H1 (cell line): Measurements from ENCODE around the gene NDUFA13. TPM values are rescaled to one million over a fixed set of nuclear protein-coding genes. Genes with fewer than 3 reads are reported as not detected.
A peak's percentile ranks its signal among the peaks of the same experiment; 100 is the strongest.

Experiments
- CTCF ChIA-PET: fragments of 300-600 bp; sonication (Branson Sonifier 250); formaldehyde crosslinking; loops from one replicate; lab custom pipeline; 2021; ENCODE audit not compliant: partially characterized antibody; lab: Charles Lee
- POLR2A ChIA-PET: fragments of 300-600 bp; sonication (Branson Sonifier 250); formaldehyde crosslinking; loops from one replicate; lab custom pipeline; 2021; ENCODE audit warnings: inconsistent platforms; ENCODE audit not compliant: partially characterized antibody; lab: Charles Lee
- DNase-seq, 2 experiments: peaks; one replicate each; pipeline versions ENCODE4 v3.0.0 to v3.0.0-alpha.2; 2010 to 2022; ENCODE audit warnings: low spot score in 2 of 2, low read depth in 1 of 2, mixed read lengths in 1 of 2
- FAIRE-seq: peaks from 2 replicates; lab custom pipeline; 2011; peaks lifted over from hg19 to GRCh38; lab: Jason Lieb, UNC
- H2AFZ ChIP-seq: 2 replicates; pipeline ENCODE4 v1.8.1; 2012; ENCODE audit warnings: low read length, inconsistent platforms
- H2AK5ac ChIP-seq: 2 replicates; pipeline ENCODE4 v1.6.1; 2013; ENCODE audit warnings: low read depth, low read length
- H2BK120ac ChIP-seq: replicated peaks from 2 replicates; pipeline ENCODE3; 2013; ENCODE audit warnings: low read depth, low read length, inconsistent platforms
- H2BK12ac ChIP-seq: 2 replicates; pipeline ENCODE4 v1.6.1; 2013; ENCODE audit warnings: low read depth, low read length
- H2BK15ac ChIP-seq: 2 replicates; pipeline ENCODE4 v1.6.1; 2013; ENCODE audit warnings: low read length
- H2BK20ac ChIP-seq: 2 replicates; pipeline ENCODE4 v1.6.1; 2013; ENCODE audit warnings: low read length
- H2BK5ac ChIP-seq: 2 replicates; pipeline ENCODE4 v1.6.1; 2013; ENCODE audit warnings: low read depth, low read length
- H3K14ac ChIP-seq: 2 replicates; pipeline ENCODE4 v1.6.1; 2013; ENCODE audit warnings: inconsistent platforms; ENCODE audit not compliant: insufficient read length
- H3K18ac ChIP-seq: 2 replicates; pipeline ENCODE4 v1.6.1; 2013; ENCODE audit warnings: low read length; ENCODE audit errors: extremely low read depth
- H3K23ac ChIP-seq: 2 replicates; pipeline ENCODE4 v1.6.1; 2013; ENCODE audit warnings: inconsistent platforms; ENCODE audit not compliant: insufficient read length
- H3K23me2 ChIP-seq: 2 replicates; pipeline ENCODE4 v1.6.1; 2013; ENCODE audit warnings: low read depth, low read length
- H3K27ac ChIP-seq: 2 replicates; pipeline ENCODE4 v1.6.1; 2011; ENCODE audit warnings: low read depth, low read length, inconsistent platforms
- H3K27me3 ChIP-seq, 4 experiments: replicated peaks in 1 of 4; 1 replicate in 1 of 4; 2 replicates in 3 of 4; pipeline versions ENCODE4 v1.6.1 to v1.8.1; 2011 to 2013; ENCODE audit warnings: low read length in 3 of 4, mild to moderate bottlenecking in 3 of 4, inconsistent platforms in 2 of 4, mixed read lengths in 2 of 4, moderate library complexity in 1 of 4; ENCODE audit not compliant: control insufficient read depth in 3 of 4, insufficient read depth in 3 of 4; ENCODE audit errors: extremely low read depth in 1 of 4
- H3K36me3 ChIP-seq, 4 experiments: 2 replicates each; pipeline versions ENCODE4 v1.6.1 to v1.8.1; 2011 to 2013; ENCODE audit warnings: mild to moderate bottlenecking in 4 of 4, low read length in 3 of 4, moderate library complexity in 2 of 4, control low read depth in 1 of 4, inconsistent platforms in 1 of 4; ENCODE audit not compliant: insufficient read depth in 4 of 4, control insufficient read depth in 2 of 4
- H3K4ac ChIP-seq: replicated peaks from 2 replicates; pipeline ENCODE3; 2013; ENCODE audit warnings: low read length, low read depth, mixed read lengths, inconsistent platforms; ENCODE audit not compliant: insufficient read length
- H3K4me1 ChIP-seq, 4 experiments: replicated peaks in 1 of 4; 1 replicate in 1 of 4; 2 replicates in 3 of 4; pipeline versions ENCODE4 v1.6.1 to v1.8.1; 2011 to 2013; ENCODE audit warnings: low read length in 3 of 4, inconsistent platforms in 2 of 4, mixed read lengths in 1 of 4; ENCODE audit not compliant: insufficient read depth in 4 of 4, control insufficient read depth in 3 of 4
- H3K4me2 ChIP-seq, 2 experiments: 2 replicates each; pipeline versions ENCODE4 v1.6.1 to v1.8.1; 2011 to 2013; ENCODE audit warnings: low read depth in 2 of 2, low read length in 2 of 2, control low read depth in 1 of 2, inconsistent platforms in 1 of 2, mild to moderate bottlenecking in 1 of 2; ENCODE audit not compliant: insufficient read depth in 1 of 2
- H3K4me3 ChIP-seq, 4 experiments: fragments of 200-600, 300-600 bp in 1 of 4; sonication (generic), shearing (Covaris generic), sonication (Bioruptor Twin) in 1 of 4; 2 replicates each; pipeline versions ENCODE4 v1.5.1 to v1.8.1; 2011 to 2016; ENCODE audit warnings: low read length in 4 of 4, low read depth in 3 of 4, control low read depth in 2 of 4, inconsistent platforms in 2 of 4, mild to moderate bottlenecking in 2 of 4, mixed read lengths in 1 of 4, moderate library complexity in 1 of 4; ENCODE audit not compliant: insufficient read depth in 2 of 4; ENCODE audit errors: extremely low read depth in 1 of 4
- H3K56ac ChIP-seq: replicated peaks from 2 replicates; pipeline ENCODE3; 2013; ENCODE audit warnings: low read depth, mild to moderate bottlenecking, mixed read lengths, low read length, inconsistent platforms; ENCODE audit not compliant: insufficient read length
- H3K79me1 ChIP-seq: 2 replicates; pipeline ENCODE4 v1.6.1; 2013; ENCODE audit warnings: low read depth, low read length, control low read depth
- H3K79me2 ChIP-seq, 2 experiments: 2 replicates each; pipeline versions ENCODE4 v1.6.1 to v1.8.1; 2012 to 2013; ENCODE audit warnings: low read length in 2 of 2, mild to moderate bottlenecking in 2 of 2, inconsistent platforms in 1 of 2; ENCODE audit not compliant: insufficient read depth in 2 of 2, control insufficient read depth in 1 of 2
- H3K9ac ChIP-seq, 4 experiments: replicated peaks in 1 of 4; 1 replicate in 1 of 4; 2 replicates in 3 of 4; pipeline versions ENCODE4 v1.6.1 to v1.8.1; 2011 to 2013; ENCODE audit warnings: low read depth in 3 of 4, low read length in 3 of 4, control low read depth in 2 of 4, mild to moderate bottlenecking in 2 of 4, moderate library complexity in 2 of 4, inconsistent platforms in 1 of 4; ENCODE audit errors: extremely low read depth in 1 of 4
- H3K9me3 ChIP-seq, 2 experiments: 2 replicates each; pipeline versions ENCODE4 v1.6.1 to v1.8.1; 2012 to 2013; ENCODE audit warnings: mild to moderate bottlenecking in 2 of 2, moderate library complexity in 2 of 2, control low read depth in 1 of 2, inconsistent platforms in 1 of 2, low read depth in 1 of 2, low read length in 1 of 2, mixed read lengths in 1 of 2; ENCODE audit not compliant: insufficient read depth in 2 of 2
- H4K20me1 ChIP-seq, 2 experiments: replicated peaks in 1 of 2; 2 replicates each; pipeline versions ENCODE3 to v1.8.1; 2011 to 2013; ENCODE audit warnings: inconsistent platforms in 2 of 2, low read length in 2 of 2, mild to moderate bottlenecking in 1 of 2; ENCODE audit not compliant: insufficient read depth in 2 of 2, control insufficient read depth in 1 of 2
- H4K5ac ChIP-seq: 2 replicates; pipeline ENCODE4 v1.6.1; 2013; ENCODE audit warnings: low read length, low read depth, mixed read lengths, inconsistent platforms; ENCODE audit not compliant: insufficient read length
- H4K8ac ChIP-seq: 2 replicates; pipeline ENCODE4 v1.8.0; 2013; ENCODE audit warnings: mild to moderate bottlenecking, moderate library complexity, low read length, inconsistent platforms; ENCODE audit not compliant: insufficient read depth; ENCODE audit errors: extremely low read depth
- H4K91ac ChIP-seq: replicated peaks from 2 replicates; pipeline ENCODE3; 2013; ENCODE audit warnings: low read length, mixed read lengths, inconsistent platforms; ENCODE audit not compliant: insufficient read length
- CREB1 ChIP-seq: IDR thresholded peaks from 2 replicates; pipeline ENCODE4 v1.6.1; 2012; ENCODE audit warnings: inconsistent platforms
- EZH2 ChIP-seq: fragments of 200-600 bp; sonication (generic); IDR thresholded peaks from 2 replicates; pipeline ENCODE4 v1.7.1; 2012; ENCODE audit warnings: low read depth, mild to moderate bottlenecking, moderate library complexity, low read length, inconsistent platforms; ENCODE audit not compliant: severe bottlenecking
- HDAC2 ChIP-seq, 2 experiments: fragments of 300-600 bp in 1 of 2; sonication (generic) in 1 of 2; IDR thresholded peaks; 2 replicates each; pipeline ENCODE4 v1.6.1; 2011 to 2012; ENCODE audit warnings: low read depth in 2 of 2, low read length in 2 of 2, mild to moderate bottlenecking in 2 of 2, moderate library complexity in 2 of 2, borderline replicate concordance in 1 of 2, inconsistent platforms in 1 of 2
- RFX5 ChIP-seq: IDR thresholded peaks from 2 replicates; pipeline ENCODE4 v1.6.1; 2011; ENCODE audit warnings: low read depth, low read length, improper control_type of control experiment, borderline replicate concordance
- WGBS, 2 experiments: shearing (Covaris generic) in 1 of 2; methylation state at CpG; one replicate each; pipeline versions ENCODE4 v1.1.6 to v1.1.7; 2013 to 2015; ENCODE audit warnings: low lambda C conversion rate in 2 of 2, mixed read lengths in 2 of 2, inconsistent platforms in 1 of 2, low coverage in 1 of 2, missing lambda C conversion rate in 1 of 2; ENCODE audit not compliant: insufficient replicate concordance in 2 of 2, insufficient coverage in 1 of 2, insufficient read length in 1 of 2; ENCODE audit errors: extremely low coverage in 1 of 2, missing lambda C conversion rate in 1 of 2; 5-methylcytosine and 5-hydroxymethylcytosine counted together
- polyA plus RNA-seq, 7 experiments: library from polyadenylated mRNA; depleted of rRNA in 3 of 7; stranded (reverse) in 5 of 7; unstranded in 2 of 7; fragments of >200 nt in 5 of 7; fragments of 200-250 nt in 2 of 7; gene quantifications; 1 replicate in 5 of 7; 2 replicates in 1 of 7; 4 replicates in 1 of 7; pipeline versions ENCODE4 v1.2.1 to v1.2.3, GENCODE V29; 2011 to 2013; ENCODE audit warnings: missing spikeins in 2 of 7, mixed read lengths in 2 of 7
- total RNA-seq: library from RNA; stranded (reverse); fragmentation: NEBNext Ultra II Directional; extraction: Animal tissue kit (Norgen Biotek cat#: 25700); gene quantifications from 2 replicates; pipeline ENCODE4 v1.2.1, GENCODE V29; 2021
- TF ChIP-seq, protein P1 (sequence below): IDR thresholded peaks from 2 replicates; pipeline ENCODE4 v1.6.1; 2012; ENCODE audit warnings: inconsistent platforms

Gene NDUFA13
- total and polyA plus RNA-seq, 2 of the 8 experiments (the other 6 are each of a cell fraction or from before 2014, with no cell fraction given), result 413 to 1,105 TPM

DNA sequence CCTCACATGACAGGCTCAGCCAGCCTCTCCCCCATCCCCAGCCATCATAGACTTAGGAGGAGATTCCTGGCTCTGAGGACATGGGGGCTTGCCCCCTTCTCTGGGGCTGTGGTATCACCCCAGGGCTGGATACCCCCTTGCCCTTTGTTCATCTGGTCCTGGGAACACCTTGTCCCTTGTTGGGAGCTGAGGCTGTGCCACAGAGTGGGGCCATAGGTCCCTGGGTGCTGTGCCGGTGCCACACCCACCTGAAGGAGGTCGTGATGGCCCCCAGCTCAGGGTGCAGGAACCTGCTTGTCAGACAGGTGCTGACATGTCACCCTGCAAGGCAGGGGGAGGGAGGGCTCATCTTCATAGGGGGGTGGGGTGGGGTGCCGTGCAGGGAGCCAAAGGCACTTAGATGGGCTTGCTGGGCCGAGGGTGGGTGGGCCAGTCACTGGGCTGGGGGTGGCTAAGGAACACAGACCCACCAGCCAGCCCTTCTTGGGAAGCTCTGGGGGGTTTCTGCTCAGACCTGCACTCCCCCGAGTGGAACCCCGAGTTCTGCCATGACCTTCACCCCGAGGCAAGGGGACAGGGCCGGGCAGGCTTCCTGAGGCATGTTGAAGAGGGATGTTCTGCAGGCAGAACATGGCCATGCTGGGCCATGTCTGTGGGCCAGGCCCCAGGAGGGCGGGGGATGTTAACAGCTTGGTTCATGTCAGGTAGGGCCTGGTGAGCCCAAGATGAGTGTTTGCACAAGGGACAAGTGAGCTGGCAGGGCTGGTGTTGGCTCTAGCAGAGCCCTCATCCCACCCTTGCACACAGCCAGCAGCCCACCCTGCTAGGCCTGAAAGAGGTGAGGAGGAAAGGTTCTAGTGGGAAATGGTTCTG, 28.7 kb upstream of the NDUFA13 start:
- DNase-seq (no peak), FAIRE-seq (no peak)
- H3K4me3 ChIP-seq, result no peak overlapping the region
- peaks cover 14 to 37% of the 10 kb centered on the region in 2 experiments for H4K20me1 ChIP-seq
- H3K27ac ChIP-seq, result 0 out of 2 replicates have a peak overlapping the region, but pooled peaks have one; percentile 19
- H3K4me1 ChIP-seq, result peaks cover 11 to 32% (median 22%) of the 10 kb centered on the region in 4 experiments
- H3K56ac ChIP-seq, result no peak overlapping the region
- no peak overlapping the region for H3K4me2 ChIP-seq
- no peak overlapping the region for H2BK15ac ChIP-seq
- peaks cover 0 to 2% (median 2%) of the 10 kb centered on the region in 4 experiments; a peak in 3 of 8 replicates for H3K36me3 ChIP-seq
- peak overlapping the region; percentile 77; the same call in 1 of the 2 replicates for H2AK5ac ChIP-seq
- no peak overlapping the region for H3K4ac ChIP-seq
- H3K9me3 ChIP-seq, result no peaks in the 10 kb centered on the region
- no peak overlapping the region; the same call in 1 of the 2 replicates for H4K8ac ChIP-seq
- no peak overlapping the region for H3K9ac ChIP-seq
- no peak overlapping the region for H2AFZ ChIP-seq
- no peak overlapping the region for H2BK120ac ChIP-seq
- H4K91ac ChIP-seq, result no peak overlapping the region
- 82% methylated on average over 7 of the region's 9 CpGs; no CpG with 5 or more reads in 1 of the 2 experiments for WGBS, 2 experiments
- peaks cover 0 to 66% of the 10 kb centered on the region in 2 experiments; a peak in 2 of 4 replicates for H3K79me2 ChIP-seq
- no peak overlapping the region; the same call in 1 of the 2 replicates for H3K18ac ChIP-seq
- peak overlapping the region; percentile 55; the same call in 1 of the 2 replicates for H2BK5ac ChIP-seq
- POLR2A ChIA-PET, result interaction anchor here (0.6 to 4.3 kb wide), 13 partner anchors 12 to 155 kb away, joined by 3 to 44 read pairs (median 4); partner anchors contain the start of genes GATAD2A, NDUFA13 and TSSK6
- H2BK12ac ChIP-seq, result 0 out of 2 replicates have a peak overlapping the region, but pooled peaks have one; percentile 39
- H3K27me3 ChIP-seq, result no peaks in the 10 kb centered on the region
- H3K79me1 ChIP-seq, result peaks cover 25% of the 10 kb centered on the region
- H3K23me2 ChIP-seq, result no peaks in the 10 kb centered on the region
- no peak overlapping the region for H4K5ac ChIP-seq
- no peak overlapping the region for H3K23ac ChIP-seq
- H3K14ac ChIP-seq, result no peak overlapping the region
- no peak overlapping the region for H2BK20ac ChIP-seq
- CTCF ChIA-PET, result interaction anchor here (0.8 to 9.8 kb wide), 8 partner anchors 11 to 122 kb away, joined by 3 to 146 read pairs (median 4); no protein-coding TSS in a partner anchor
- TF ChIP-seq HDAC2 (IDR thresholded peaks at IDR 0.05; ENCODE audit: borderline replicate concordance in 1 of 2, low read depth in 2 of 2, low read length in 2 of 2) (no peak), EZH2 (no peak), RFX5 (no peak), CREB1 (no peak)
- TF ChIP-seq, protein P1, sequence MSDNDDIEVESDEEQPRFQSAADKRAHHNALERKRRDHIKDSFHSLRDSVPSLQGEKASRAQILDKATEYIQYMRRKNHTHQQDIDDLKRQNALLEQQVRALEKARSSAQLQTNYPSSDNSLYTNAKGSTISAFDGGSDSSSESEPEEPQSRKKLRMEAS, result no peak
